Ishikawa (cell line): ENCODE data around the gene MBTPS1.

Experiments used
- CEBPB ChIP-seq: IDR thresholded peaks from 2 replicates; pipeline ENCODE4 v1.6.1; 2012
- CREB1 ChIP-seq: IDR thresholded peaks from 2 replicates; pipeline ENCODE4 v1.6.1; 2012; ENCODE audit warnings: low read depth
- EGR1 ChIP-seq: IDR thresholded peaks from 2 replicates; pipeline ENCODE4 v1.6.1; 2012
- EP300 ChIP-seq: IDR thresholded peaks from 2 replicates; pipeline ENCODE4 v1.6.1; 2012; ENCODE audit warnings: borderline replicate concordance
- FOXM1 ChIP-seq: IDR thresholded peaks from 2 replicates; pipeline ENCODE4 v1.6.1; 2012; ENCODE audit warnings: low read depth, borderline replicate concordance
- NFIC ChIP-seq: IDR thresholded peaks from 2 replicates; pipeline ENCODE4 v1.6.1; 2012
- RAD21 ChIP-seq: IDR thresholded peaks from 2 replicates; pipeline ENCODE4 v1.6.1; 2012; ENCODE audit warnings: low read depth
- TAF1 ChIP-seq: IDR thresholded peaks from 2 replicates; pipeline ENCODE4 v1.6.1; 2012; ENCODE audit warnings: low read depth, mild to moderate bottlenecking
- TCF12 ChIP-seq: IDR thresholded peaks from 2 replicates; pipeline ENCODE4 v1.6.1; 2012; ENCODE audit warnings: low read depth
- TEAD4 ChIP-seq: IDR thresholded peaks from 2 replicates; pipeline ENCODE4 v1.6.1; 2012
- YY1 ChIP-seq: IDR thresholded peaks from 2 replicates; pipeline ENCODE4 v1.6.1; 2012; ENCODE audit warnings: low read depth
- ZBTB7A ChIP-seq: IDR thresholded peaks from 2 replicates; pipeline ENCODE4 v1.6.1; 2012; ENCODE audit warnings: low read depth
- TF ChIP-seq, protein P1 (sequence below): IDR thresholded peaks from 2 replicates; pipeline ENCODE4 v1.6.1; 2012; ENCODE audit warnings: low read depth, mild to moderate bottlenecking
- TF ChIP-seq, protein P2 (sequence below): IDR thresholded peaks from 2 replicates; pipeline ENCODE4 v1.6.1; 2012
- TF ChIP-seq, protein P3 (sequence below): IDR thresholded peaks from 2 replicates; pipeline ENCODE4 v1.6.1; 2012

Gene MBTPS1

DNA sequence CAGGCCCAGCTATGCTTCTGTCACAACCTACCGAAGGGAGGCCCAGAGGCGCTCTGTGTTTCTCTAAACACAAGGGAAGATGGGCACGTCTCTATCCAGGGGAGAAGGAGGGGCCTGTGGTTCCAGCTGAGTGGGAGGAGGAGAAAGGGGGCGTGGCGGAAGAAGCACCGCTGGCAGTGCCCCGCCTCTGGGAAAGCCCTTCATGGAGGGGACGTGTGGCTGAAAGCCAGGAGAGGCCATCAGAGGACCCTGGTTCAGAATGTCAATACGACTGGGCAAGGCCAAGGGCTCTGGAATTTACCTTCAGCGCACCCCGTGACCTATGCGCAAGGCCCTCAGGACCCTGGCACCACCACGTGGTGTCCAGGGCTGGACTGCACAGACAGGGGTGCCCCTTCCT lies 61.8 kb downstream of the MBTPS1 start:
- TF ChIP-seq, protein P1, sequence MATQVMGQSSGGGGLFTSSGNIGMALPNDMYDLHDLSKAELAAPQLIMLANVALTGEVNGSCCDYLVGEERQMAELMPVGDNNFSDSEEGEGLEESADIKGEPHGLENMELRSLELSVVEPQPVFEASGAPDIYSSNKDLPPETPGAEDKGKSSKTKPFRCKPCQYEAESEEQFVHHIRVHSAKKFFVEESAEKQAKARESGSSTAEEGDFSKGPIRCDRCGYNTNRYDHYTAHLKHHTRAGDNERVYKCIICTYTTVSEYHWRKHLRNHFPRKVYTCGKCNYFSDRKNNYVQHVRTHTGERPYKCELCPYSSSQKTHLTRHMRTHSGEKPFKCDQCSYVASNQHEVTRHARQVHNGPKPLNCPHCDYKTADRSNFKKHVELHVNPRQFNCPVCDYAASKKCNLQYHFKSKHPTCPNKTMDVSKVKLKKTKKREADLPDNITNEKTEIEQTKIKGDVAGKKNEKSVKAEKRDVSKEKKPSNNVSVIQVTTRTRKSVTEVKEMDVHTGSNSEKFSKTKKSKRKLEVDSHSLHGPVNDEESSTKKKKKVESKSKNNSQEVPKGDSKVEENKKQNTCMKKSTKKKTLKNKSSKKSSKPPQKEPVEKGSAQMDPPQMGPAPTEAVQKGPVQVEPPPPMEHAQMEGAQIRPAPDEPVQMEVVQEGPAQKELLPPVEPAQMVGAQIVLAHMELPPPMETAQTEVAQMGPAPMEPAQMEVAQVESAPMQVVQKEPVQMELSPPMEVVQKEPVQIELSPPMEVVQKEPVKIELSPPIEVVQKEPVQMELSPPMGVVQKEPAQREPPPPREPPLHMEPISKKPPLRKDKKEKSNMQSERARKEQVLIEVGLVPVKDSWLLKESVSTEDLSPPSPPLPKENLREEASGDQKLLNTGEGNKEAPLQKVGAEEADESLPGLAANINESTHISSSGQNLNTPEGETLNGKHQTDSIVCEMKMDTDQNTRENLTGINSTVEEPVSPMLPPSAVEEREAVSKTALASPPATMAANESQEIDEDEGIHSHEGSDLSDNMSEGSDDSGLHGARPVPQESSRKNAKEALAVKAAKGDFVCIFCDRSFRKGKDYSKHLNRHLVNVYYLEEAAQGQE: no peak

DNA sequence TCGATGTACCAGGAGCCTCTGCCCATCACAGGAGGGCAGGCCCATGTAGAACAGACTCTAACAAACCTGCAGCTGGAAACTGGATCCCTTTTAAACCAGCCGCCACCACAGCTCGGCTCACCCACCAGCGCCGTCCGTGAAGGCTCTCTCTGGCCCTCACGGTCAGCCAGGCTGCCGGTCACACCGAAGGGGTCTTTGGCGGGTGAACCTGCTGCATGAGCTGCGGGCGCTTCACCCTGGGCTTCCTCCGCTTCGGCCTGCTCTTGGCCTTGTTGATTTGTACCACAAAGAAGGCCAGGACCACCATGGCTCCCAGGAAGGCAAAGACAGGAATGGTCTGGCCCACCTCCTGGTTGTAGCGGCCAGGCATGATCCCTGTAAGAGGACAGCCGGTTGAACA lies 62.5 kb downstream of the MBTPS1 start:
- no peak for TF ChIP-seq EGR1
- no peak for TF ChIP-seq CEBPB
- no peak for TF ChIP-seq TCF12
- TF ChIP-seq, protein P1: no peak
- no peak for TF ChIP-seq ZBTB7A
- no peak for TF ChIP-seq YY1
- TF ChIP-seq, protein P2, sequence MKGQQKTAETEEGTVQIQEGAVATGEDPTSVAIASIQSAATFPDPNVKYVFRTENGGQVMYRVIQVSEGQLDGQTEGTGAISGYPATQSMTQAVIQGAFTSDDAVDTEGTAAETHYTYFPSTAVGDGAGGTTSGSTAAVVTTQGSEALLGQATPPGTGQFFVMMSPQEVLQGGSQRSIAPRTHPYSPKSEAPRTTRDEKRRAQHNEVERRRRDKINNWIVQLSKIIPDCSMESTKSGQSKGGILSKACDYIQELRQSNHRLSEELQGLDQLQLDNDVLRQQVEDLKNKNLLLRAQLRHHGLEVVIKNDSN: no peak
- no peak for TF ChIP-seq EP300

GRCh38 chr16:84053237-84053636 lies 63.5 kb downstream of the MBTPS1 start:
- TF ChIP-seq, protein P2: no peak
- TF ChIP-seq TAF1 (no peak), CREB1 (no peak), FOXM1 (no peak), ZBTB7A (no peak), CEBPB (no peak), YY1 (no peak), TCF12 (no peak), TEAD4 (no peak), NFIC (no peak)
- TF ChIP-seq, protein P1: no peak
- TF ChIP-seq, protein P3, sequence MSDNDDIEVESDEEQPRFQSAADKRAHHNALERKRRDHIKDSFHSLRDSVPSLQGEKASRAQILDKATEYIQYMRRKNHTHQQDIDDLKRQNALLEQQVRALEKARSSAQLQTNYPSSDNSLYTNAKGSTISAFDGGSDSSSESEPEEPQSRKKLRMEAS: no peak

DNA sequence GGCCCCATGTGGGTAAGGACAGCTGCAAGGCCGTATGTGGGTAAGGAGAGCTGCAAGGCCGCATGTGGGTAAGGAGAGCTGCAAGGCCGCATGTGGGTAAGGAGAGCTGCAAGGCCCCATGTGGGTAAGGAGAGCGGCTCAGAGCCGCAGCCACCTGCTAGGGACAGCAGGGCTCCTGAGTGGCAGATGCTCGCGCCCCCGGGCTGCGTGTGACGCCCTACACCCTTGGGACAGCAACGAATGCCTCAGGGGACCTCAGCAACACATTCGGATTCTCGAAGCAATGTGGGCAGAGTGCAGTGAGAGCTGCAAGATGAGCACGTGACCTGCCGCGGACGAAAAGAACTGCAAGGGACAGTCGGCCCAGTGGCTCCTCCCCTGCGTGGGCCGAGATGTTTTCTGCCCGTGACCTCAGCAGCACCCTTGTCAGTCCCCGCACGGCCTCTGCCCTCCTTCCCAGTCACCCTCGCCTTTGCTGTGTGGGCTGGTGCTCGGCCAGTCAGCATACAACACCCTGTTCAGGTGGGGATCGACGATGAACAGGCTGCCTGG lies 64.6 kb downstream of the MBTPS1 start:
- no peak for TF ChIP-seq TAF1
- no peak for TF ChIP-seq EP300
- no peak for TF ChIP-seq TCF12
- TF ChIP-seq RAD21: no peak

DNA sequence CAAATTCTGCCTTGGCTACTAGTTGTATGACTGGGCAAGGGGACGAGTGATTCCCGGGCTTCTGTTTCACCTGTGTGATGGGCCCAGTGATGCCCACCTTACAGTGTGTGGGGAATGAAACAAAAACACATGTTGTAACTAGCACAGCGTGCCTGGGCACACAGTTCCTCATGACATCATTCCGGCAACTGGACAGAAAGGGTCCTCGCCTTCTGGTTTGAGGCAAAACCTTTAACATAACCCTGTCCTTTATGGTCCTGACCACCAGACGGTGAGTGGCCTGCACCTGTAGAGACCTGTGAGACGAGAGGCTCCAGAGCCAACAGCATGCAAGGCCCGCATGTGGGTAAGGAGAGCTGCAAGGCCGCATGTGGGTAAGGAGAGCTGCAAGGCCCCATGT lies 66.4 kb downstream of the MBTPS1 start:
- TF ChIP-seq, protein P1: no peak
- no peak for TF ChIP-seq TEAD4
- TF ChIP-seq, protein P3: no peak
- no peak for TF ChIP-seq CREB1
- no peak for TF ChIP-seq EGR1
